T-helper 9 cell (primary cell): ENCODE results near the gene DAPP1.
"Not testable (repeated sequence)": the region's sequence is repeated elsewhere in the genome, so short reads cannot be mapped to it uniquely, and the experiment has no call there.

Experiments
- DNase-seq: peaks from one replicate; pipeline ENCODE4 v3.0.0-alpha.2; 2020

DAPP1 gene

DNA sequence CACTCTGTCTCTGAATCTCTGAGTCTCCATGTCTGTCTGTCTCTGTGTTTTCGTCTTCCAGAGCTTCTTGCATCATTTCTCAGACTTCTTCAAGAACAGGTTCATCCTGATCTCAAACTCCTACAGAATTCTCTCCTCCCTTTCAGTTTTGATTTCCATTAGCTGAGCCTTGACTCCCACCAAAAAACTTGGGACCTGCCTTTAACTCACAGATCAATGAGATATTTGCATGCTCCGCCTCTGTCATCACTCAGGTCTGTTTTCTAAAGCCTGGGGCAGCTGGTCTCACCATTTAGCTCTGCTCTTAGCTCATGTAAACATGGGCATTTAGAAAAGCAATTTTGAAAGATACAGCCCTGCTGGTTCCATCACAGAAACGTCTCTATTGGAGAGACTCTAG, 8.6 kb downstream of the DAPP1 start:
- DNase-seq: no peak

DNA sequence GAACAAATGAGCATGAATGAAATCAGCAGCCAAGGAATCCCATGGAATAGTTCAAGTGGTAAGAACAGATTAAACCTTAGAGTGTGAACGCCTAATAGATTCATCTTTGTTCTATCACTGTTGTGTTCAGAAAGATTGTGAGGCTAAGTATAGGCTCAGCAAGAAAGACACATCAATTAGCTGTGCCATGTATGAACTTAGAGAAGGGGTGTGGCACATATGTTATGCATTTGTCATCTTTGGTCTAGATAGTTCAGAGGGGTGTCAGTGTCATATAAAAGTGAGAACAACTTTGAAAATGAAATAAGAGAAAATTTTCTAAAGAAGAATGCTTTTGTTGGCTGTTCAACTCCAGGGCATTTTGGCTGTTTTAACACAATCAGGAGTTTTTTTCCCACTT, 9.4 kb downstream of the DAPP1 start:
- DNase-seq: no peak

DNA sequence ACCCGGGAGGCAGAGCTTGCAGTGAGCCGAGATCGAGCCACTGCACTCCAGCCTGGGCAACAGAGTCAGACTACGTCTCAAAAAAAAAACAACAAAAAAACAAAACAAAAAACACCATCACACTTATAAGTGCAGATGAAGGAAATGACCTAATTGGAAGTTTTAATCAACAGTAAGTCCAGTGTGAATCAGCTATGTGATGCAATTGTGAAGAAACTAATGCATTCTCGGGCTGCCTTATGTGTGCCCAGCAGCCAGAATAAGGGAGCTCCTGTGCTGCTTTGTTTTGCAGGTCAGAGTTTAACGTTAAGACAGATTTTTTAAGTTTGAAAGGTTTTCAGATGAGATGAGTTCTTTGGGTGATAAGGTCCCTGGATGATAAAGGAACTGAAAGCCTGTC, 10.8 kb downstream of the DAPP1 start:
- no peak for DNase-seq

DNA sequence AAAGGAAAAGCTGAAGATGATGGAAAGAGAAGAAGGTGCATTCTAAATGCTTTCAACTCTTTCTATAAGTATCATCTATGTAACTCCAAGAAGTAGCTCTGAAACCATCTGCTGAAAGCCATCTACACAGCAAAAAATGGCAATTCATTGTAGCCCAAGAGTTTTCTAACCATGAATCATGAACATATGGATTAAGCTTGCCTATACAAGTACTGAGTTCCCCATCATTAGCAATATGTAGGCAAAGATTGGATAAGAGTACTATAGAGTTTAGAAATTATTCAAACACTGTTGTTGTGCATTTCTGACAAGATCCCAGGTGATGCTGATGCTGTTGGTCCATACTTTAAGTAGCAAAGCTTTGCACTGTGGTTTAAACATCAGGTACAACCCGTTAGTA, 11.2 kb downstream of the DAPP1 start:
- DNase-seq: no peak

DNA sequence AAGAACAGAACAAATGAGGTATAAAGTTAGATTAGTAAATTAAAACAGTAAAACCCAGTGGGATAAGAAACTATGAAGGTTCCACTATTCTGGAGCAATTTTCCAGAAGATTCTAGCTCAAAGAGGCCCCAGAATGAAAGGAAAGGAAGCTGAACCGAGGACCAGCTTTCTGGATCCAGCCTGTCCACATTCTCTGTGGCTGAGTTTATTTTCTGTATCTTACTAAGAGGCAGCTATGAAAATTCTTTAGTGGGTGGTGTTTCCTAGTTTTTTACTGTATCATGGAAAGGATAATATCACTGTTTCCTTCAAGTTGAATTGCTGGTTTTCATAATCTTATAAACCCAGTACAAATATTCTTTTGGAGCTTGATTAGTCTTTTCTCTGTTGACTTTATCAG, 11.8 kb downstream of the DAPP1 start:
- no peak for DNase-seq

DNA sequence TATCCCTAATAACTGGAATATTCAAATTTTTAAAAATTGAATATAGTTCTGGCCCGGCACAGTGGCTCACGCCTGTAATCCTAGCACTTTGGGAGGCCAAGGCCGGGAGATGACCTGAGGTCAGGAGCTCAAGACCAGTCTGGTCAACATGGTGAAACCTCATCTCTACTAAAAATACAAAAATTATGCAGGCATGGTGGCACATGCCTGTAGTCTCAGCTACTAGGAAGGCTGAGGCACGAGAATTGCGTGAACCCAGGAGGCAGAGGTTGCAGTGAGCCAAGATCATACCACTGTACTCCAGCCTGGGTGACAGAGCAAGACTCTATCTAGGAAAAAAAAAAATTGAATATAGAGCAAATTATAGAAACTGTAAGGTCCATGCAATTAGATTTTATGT, 13.4 kb downstream of the DAPP1 start:
- DNase-seq: not testable (repeated sequence)

DNA sequence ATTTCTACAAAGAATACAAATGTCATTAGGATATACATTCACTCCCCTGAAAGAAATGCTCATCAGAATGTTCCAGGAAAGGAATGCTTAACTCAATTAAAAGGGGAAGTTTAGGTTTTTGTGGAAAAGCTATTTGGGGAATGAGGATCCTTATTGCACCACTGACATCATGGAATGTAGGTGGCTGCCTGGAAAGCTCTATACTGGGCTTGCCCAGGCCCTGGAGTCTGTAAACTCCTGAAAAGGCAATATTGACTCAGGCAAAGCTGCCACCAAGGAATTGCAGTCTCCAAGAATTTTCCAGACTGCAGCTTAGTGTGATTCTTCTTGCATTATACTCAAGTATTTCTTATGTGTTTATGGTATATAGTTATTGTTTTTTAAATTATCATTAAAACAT, 15.7 kb downstream of the DAPP1 start:
- DNase-seq: no peak

DNA sequence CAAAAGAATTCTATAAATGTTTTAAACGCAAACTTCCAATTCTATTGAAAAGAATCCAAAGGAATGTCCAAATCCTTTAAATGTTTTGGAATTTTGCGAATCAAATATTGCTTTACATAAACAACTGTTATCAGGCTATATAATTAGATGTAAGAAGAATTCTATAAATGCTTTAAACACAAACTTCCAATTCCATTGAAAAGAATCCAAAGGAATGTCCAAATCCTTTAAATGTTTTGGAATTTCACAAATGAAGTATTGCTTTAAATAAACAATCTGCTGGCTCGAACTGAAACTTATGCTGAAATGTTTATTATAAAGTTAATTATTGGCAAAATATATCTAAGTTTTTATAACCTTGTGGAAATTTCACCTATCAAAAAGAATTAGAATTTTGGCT, 16.1 kb downstream of the DAPP1 start:
- DNase-seq: no peak

DNA sequence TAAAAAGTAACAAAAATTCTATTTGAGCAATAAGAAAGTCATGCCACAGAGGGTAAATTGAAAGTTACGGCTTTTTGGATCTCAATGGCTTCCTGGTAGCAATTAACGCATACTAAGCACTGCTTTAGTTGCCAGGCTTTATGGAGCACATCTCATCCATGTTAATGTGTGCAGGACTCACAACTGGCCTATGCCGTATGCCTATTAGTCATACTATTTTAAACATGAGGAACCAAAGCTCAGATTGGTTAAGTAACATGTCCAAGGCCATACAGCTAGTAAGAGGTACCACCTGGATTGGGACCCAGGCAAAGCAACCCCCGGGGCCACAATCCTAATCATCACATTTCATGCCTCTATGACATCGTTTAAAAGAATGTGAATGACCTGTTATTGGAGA, 17.1 kb downstream of the DAPP1 start:
- no peak for DNase-seq

DNA sequence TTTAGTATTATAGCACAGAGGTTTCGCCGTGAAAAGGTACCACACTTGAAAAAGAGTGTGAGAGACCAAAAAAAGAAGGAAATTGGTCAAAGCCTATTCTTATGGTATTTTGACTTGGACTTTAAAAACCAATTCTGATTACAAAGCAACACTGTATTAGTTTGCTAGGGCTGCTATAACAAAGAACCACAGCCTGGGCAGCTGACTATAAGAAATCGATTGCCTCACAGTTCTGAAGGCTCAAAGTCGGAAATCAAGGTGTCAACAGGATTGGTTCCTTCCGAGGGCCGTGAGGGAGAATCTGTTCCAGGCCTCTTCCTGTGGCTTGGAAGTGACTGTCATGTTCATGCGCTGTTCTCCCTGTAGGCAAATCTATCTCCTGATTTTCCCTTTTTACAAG, 17.9 kb downstream of the DAPP1 start:
- no peak for DNase-seq

DNA sequence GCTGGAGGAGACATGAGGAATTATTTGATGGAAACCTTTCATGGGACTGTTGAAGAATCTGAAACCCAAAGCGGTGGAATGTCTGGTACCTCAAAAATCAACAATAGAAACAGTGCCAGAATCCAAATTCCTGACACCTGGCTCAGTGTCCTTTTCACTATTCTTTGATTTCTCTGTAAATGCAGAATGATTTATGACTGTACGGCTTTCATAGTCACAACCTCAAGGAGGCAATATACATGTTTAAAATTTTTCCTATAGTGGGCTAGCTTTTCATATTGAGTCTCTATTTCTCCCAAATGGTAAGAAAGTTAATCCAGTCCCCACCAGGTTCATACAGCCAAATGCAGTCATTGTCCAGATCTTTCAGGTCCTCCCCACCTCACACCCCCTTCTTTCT, 19.3 kb downstream of the DAPP1 start:
- no peak for DNase-seq

DNA sequence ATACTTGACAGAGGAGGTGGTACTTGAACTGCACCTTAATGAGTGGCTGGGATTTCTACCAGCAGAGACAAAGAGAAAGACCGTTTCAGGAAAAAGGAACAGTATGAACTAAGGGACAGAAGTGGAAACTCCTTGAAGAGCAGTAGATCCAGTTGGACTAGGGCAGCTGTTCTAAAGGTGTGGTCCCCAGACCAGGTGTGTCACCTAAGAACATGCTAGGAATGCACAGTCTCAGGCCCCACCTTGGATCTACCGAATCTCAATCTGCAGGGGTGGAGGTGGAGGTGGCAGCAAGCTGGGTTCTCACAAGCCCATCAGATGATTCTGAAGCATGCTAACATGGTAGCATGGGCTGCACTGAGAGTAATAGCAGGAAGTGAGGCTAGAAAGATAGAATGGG, 22.3 kb downstream of the DAPP1 start:
- DNase-seq: no peak

DNA sequence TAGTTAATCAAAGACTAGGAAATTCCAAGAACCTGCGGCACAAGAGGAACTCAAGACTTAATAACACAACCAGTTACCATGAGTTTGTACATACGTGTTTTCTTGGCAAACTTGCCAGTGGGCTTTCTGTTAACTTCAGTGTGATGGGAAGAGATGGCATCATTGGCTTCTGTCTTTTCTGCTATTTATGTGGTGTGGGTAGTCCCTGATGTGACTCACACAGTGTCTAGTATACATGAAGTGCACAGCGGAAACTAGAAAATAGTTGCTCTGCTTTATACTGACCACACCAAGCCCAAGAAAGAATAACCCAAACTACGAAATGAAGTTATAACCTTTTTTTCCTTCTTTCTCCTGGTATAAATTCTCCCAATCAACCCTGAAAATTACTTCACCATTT, 24.5 kb downstream of the DAPP1 start:
- no peak for DNase-seq

DNA sequence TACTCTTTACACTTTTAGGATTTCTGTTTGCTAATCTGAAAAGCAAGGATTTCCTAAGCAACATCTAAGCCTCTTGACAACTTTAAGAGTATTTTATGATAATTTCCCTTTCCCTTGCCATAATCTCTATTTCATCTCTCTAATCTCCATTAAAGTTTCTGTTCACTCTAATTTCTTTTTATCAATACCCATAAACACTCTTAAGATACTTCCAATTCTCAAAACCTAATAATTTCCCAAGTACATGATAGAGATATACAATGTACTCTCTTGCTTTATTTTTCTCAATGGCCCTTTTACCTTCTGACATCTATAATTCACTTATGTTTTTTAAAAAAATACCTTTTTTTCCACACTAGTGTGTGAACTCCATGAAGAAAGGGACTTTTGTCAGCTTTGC, 26.8 kb downstream of the DAPP1 start:
- no peak for DNase-seq

DNA sequence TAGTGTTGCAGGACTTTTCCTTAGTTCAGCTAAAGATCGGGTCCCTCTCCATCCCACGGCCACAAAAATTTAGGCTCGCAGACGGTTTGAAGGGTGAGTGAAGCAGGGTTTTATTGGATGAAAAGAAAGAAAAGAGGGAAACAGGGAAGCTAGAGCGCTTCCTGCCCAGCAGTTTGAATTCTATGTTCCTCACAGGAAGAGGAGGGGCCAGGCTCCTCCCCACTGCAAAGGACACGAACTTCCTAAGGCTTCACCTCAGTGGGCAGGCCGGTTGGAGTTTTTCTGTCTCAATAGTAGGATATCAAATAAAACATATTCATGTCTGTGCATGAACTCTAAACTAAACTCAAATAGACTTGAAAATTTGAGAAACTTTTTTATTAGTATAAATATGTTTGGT, 27.4 kb downstream of the DAPP1 start:
- DNase-seq: no peak

DNA sequence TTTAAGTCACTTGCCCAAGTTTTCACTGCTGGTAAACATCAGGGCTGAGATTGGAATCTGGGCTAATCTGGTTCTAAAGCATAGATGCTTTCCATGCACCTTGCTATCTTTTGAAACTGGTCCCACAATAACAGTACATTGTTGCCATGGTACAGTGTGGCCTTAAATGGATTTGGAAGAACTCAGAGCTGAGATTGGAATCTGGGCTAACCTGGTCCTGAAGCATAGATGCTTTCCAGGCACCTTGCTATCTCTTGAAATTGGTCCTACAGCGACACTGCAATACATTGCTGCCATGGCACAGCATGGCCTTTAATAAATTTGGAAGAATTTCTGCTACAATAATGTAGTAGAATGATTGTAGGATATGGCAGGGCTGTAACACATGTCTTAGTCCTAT, 28.6 kb downstream of the DAPP1 start:
- DNase-seq: no peak

DNA sequence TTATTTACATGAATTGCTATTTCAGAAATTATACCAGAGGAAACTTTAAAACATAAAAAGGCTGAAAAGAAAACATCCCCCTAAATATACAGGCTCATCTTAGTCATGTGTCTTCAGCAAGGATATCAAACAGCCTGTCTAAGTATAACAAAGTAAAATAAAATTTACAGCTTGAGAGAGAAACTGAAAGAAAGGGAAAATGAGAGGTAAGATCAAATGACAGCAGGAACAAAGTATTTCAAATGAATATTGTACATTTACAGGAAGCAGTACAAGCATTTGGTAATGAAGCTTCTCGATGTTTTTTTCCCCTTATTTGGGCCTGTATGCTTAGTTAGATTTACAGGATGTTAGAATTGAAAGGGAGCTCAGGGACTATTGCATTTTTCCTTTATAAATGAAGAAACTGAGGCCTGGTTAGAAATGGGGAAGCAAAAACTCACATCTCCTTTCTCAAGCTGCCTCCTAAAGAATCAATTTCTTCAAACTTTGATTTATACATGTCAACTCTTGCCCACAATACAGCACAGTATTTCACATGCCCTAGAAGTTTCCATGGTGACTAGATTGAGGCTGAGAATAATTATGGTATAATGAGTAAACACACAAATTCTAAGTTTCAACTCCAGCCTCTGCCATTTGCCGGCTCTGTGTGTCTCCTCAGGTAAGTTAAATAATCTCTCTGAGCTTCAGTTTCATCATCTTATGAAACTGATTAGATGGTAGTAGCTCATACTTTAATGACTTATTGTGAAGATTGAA, 29.3 kb downstream of the DAPP1 start:
- DNase-seq: no peak

DNA sequence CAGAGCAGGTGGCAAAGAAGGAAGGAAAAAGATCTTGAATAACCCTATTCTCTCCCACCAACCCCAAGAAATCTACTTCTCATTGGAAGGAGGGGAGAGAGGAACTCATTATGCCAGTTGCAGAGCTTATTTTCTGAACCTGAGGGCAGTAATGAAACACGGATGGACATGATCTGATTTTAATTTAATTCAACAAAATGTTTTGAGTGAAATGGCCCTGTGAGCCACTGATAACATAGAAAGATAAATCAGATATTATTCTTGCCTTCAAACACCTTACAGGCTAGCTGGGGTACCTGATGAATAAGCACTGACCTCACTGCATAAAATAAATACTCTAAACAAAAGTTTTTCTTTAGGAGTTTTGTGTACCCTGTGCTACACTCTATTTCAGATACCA, 30.3 kb downstream of the DAPP1 start:
- DNase-seq: no peak

DNA sequence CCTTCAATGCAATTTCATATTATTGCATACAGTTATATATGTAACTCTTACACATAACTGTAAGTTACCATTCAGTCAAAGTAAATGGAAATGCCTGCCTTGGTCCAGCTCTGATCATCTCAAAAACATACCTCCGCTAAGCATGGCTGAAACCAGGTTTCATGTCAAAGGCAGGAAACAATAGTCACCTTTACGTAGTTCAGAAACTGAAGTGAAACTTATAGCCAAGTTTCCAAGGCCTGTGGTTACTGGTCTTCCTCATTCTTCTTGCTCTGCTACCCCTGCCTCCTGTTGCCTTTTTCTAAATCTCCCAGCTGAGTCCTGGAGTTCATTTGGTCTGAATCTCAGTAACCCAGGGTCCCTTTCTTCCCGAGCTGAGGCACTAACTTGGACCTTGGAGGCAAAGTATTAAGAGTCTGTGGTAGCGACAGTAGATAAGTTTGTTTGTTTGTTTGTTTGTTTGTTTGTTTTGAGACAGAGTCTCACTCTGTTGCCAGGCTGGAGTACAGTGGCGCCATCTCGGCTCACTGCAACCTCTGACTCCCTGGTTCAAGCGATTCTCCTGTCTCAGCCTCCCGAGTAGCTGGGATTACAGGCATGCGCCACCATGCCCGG, 30.8 kb downstream of the DAPP1 start:
- DNase-seq: no peak

DNA sequence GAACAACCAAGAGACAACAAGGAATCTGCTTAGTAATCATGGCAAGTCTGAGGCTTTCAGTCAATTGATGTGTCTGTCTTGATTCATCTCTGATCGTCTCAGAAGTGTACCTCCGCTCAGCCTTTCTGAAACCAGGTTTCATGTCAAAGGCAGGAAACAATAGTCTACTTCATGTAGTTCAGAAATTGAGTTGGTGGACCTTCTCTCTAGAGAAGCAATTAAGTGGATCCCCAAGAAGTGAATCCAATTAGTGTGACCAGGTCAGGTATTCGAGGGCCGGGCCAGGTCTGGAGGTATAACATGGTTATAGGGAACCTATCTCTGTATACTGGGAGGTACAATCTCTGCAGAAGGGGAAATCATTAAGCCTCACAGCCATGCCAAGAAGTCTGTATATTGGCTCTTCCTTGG, 32.0 kb downstream of the DAPP1 start:
- no peak for DNase-seq

DNA sequence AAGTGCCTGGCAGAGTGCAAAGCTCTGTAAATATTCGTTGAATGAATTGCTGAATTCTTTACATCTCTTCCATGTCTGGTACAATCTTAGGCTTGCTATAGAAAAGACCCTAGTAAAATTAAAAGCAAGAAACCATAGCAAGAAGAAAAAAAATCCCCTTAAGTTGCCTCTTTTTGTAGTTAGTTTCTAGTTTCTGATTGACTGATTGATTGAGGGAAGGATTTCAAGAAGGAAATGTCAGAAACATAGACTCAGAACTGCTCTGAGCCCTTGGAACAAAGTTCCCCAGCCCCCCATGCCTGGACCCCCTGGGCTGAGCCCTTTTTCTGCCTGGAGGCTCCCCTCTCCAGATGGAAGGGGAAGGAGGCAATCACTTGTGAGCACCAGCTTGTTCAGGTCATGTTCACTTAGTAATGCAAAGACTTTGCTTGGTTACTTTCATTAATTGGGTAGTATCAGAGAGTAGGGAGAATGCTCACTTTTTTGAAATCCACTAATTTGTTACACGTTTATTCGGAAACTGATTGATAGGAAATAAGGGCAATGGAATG, 35.6 kb downstream of the DAPP1 start:
- DNase-seq: no peak

DNA sequence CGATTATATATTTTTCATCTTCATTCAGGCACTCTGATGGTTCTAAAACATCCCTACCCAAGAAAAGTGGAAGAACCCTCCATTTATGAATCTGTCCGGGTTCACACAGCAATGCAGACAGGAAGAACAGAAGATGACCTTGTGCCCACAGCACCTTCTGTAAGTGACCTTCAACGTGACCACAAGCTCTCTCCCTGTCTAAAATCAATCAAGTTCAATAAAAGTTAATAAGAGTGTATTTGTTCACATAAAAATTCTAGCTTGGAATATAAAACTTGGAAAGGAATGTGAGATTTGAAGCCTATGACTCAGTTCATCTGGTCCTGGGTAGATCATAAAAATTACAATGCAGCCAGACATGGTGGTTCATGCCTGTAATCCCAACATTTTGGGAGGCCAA, 36.6 kb downstream of the DAPP1 start:
- no peak for DNase-seq

DNA sequence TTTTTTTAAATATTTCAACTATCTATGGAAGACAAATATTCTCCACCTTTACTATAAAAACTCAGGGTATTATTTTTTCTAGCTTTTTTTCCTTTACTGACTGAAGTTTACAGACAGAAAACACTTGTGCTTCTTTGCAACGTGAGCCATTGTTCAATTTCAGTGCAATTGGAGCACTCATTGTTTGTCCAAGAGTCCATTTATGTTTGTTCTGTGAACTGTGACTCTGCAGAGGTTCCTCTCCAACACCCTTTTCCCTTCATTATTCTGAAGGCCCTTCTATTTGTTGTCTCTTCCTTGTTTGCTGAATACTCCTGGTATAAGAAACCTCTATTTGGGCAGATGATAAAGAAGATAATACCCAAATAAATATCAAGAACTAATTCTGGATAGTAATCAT, 37.4 kb downstream of the DAPP1 start:
- DNase-seq: no peak

DNA sequence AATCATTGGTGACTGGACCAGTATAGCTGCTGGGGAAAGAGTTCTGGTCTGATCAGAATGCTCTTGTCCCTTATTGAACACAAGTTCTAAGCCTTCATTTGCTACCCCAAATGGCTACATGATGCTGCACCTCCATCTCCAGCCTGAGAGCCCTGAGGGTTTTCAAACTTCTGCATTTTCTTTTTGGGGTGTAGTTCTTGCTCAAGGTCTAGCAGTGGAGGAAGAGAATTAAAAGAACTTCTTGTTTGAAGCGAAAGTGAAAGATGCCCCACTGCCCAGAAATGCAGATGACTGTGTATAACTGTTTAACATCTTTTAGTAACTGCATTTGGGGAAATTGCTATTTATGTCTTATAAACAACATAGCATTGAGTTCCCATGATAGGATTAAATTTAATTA, 39.1 kb downstream of the DAPP1 start:
- DNase-seq: no peak

DNA sequence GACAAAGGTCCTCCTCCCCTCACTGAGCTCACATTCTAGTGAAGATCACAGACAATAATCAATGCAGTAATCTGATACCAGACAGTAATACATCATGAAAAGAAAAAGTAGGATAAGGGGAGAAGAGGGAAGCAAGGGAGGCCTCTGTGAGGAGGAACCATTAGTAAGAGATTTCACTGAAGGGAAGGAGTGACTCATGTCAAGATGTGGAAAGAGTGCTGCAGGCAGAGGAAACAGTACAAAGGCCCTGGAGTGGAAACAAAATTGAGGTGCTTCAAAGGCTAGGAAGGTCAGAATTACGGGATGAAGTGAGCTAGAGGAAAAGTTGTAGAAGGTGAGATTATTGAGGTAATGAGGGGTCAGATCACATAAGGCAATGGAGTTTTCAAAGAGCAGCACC, 39.5 kb downstream of the DAPP1 start:
- DNase-seq: no peak
